Hematopoietic multipotent progenitor cell treated with erythropoietin and hydrocortisone succinate and interleukin-3 and kit ligand, for 17 days (in vitro differentiated cells): Measurements from ENCODE around the gene ARID3B.
"Not testable (repeated sequence)": the region's sequence is repeated elsewhere in the genome, so short reads cannot be mapped to it uniquely, and the experiment has no call there.

Experiments used
- DNase-seq: peaks from one replicate; pipeline ENCODE4 v3.0.0-alpha.2; 2015; ENCODE audit warnings: low spot score

The ARID3B gene

GRCh38 chr15:74540761-74541493 is at the start of gene ARID3B:
TSS of gene ARID3B (plus strand) at chr15:74541220. CDS start at chr15:74543937, 2,717 bp downstream.
- DNase-seq, result peak; percentile 90

- DNase-seq, result no peak
Observed at GRCh38 chr15:74496648-74497047, 44.4 kb upstream of the ARID3B start.

GRCh38 chr15:74497584-74497983 is 43.4 kb upstream of the ARID3B start:
- no peak for DNase-seq

GRCh38 chr15:74499366-74499765 is 41.7 kb upstream of the ARID3B start:
- DNase-seq, result no peak

GRCh38 chr15:74500401-74500800 is 40.6 kb upstream of the ARID3B start:
- no peak for DNase-seq

GRCh38 chr15:74502301-74502700 is 38.7 kb upstream of the ARID3B start:
- no peak for DNase-seq

- no peak for DNase-seq
Observed at GRCh38 chr15:74504418-74504817, 36.6 kb upstream of the ARID3B start.

GRCh38 chr15:74504836-74505235 is 36.2 kb upstream of the ARID3B start:
- DNase-seq, result no peak

- DNase-seq, result no peak
Observed at GRCh38 chr15:74505837-74506514, 35.0 kb upstream of the ARID3B start.

- no peak for DNase-seq
Observed at GRCh38 chr15:74506515-74506840, 34.5 kb upstream of the ARID3B start.

- no peak for DNase-seq
Observed at GRCh38 chr15:74511583-74511982, 29.4 kb upstream of the ARID3B start.

- not testable (repeated sequence) for DNase-seq
Observed at GRCh38 chr15:74514059-74514458, 27.0 kb upstream of the ARID3B start.

- DNase-seq, result no peak
Observed at GRCh38 chr15:74517096-74517495, 23.9 kb upstream of the ARID3B start.

GRCh38 chr15:74519311-74519710 is 21.7 kb upstream of the ARID3B start:
- DNase-seq, result no peak

- DNase-seq, result no peak
Observed at GRCh38 chr15:74520407-74520806, 20.6 kb upstream of the ARID3B start.

- DNase-seq, result no peak
Observed at GRCh38 chr15:74523982-74524381, 17.0 kb upstream of the ARID3B start.

- no peak for DNase-seq
Observed at GRCh38 chr15:74525309-74525708, 15.7 kb upstream of the ARID3B start.

- no peak for DNase-seq
Observed at GRCh38 chr15:74525945-74526344, 15.1 kb upstream of the ARID3B start.

- DNase-seq, result no peak
Observed at GRCh38 chr15:74528876-74529275, 12.1 kb upstream of the ARID3B start.

- no peak for DNase-seq
Observed at GRCh38 chr15:74529921-74530320, 11.1 kb upstream of the ARID3B start.

GRCh38 chr15:74530771-74531143 is 10.3 kb upstream of the ARID3B start:
- no peak for DNase-seq

- DNase-seq, result no peak
Observed at GRCh38 chr15:74531144-74531811, 9.7 kb upstream of the ARID3B start.

- DNase-seq, result no peak
Observed at GRCh38 chr15:74535388-74536084, 5.5 kb upstream of the ARID3B start.
